HG02763 (cell line): ENCODE results near the gene GYPC.
"Not testable (repeated sequence)": the region's sequence is repeated elsewhere in the genome, so short reads cannot be mapped to it uniquely, and the experiment has no call there.

ENCODE experiments used
- ATAC-seq: cut with Tn5 transposase; IDR thresholded peaks from one replicate; pipeline ENCODE4 v1.9.1; 2021; ENCODE audit warnings: mild to moderate bottlenecking, moderate library complexity; ENCODE audit not compliant: unreplicated experiment

The GYPC gene

DNA sequence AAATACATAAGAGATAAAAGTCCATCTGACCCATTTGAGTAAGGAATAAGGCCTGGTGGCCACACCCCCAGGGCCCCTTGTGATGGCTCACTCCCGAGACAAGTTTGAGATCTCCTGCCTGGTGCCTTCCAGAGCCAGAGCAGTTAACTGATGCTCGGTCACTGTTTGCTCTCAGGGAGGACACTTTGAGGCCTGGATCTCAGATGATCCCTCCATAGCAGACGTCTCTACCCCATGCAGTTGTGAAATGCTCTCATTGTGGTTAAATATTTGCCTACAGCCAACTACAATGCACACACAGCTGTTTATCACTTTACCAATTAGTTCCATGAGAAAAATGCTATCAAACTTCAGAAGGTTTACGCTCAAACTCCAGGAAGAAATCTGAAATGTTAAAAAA is 12.3 kb downstream of the GYPC start:
- no peak for ATAC-seq

DNA sequence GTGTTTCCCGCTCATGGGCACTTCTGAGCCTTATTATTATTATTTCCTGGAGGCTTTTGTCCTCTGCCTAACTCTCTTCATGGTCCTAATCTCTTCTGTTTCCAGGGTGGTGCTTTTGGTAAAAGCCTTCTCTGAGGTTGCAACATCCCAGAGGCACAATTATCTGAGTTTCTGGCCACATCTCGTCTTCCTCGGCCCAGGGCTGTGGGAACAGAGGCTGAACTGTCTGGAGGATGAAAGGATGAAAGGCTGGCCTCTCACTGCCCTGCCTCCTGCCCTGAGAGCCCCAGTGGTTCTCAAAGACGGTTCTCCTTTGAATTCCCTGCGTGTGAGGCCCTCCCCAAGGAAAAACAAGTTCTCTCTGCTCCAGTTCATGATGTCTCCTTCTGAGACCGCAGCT is 13.8 kb downstream of the GYPC start:
- no peak for ATAC-seq

DNA sequence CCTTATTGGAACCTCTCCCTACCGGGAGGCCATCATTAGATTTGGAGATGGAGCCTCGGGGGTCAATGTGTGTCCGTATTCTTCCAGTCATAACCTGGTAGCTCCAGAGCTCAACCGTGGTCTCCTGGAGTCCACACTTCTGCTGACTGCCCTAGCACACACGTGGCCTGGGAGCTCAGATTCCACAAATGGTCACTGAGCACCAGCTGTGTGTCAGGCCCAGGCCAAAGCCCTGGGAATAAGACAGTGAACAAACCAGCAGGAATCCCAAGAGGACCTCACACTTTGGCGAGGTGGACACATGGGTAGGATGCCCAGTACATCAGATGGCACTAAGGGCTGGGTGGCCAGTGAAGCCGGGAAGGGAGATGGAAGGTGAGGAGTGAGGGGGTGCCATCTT is 15.5 kb downstream of the GYPC start:
- no peak for ATAC-seq

DNA sequence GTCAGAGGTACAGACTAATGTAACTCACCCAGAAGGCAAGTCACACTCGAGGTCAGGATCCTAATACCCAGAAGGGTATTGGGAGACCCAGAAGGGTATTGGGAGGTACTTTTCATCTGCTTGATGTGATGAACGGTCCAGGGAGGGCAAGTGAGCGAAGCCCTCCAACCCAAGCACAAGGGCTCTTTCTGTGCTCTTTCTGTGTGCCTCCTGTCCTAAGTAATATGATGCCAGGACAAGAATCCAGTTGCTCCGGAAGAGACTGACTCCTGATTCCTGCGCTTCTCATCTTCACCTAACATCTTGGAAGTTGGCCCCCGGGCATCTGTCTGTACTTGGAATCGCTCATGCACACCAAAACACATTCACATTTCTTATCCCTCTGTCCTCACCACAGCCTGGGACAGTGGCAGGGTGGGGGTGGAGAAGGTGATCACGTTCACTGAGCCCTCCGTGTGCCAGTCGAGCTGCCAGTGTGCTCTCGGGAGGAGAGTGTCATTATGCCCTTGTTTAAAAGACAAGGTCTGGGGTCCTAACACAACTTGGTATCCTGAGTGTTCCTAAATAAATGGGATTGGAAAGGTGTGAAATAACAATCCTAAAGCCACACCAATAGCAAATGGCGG is 17.1 kb downstream of the GYPC start:
- no peak for ATAC-seq

DNA sequence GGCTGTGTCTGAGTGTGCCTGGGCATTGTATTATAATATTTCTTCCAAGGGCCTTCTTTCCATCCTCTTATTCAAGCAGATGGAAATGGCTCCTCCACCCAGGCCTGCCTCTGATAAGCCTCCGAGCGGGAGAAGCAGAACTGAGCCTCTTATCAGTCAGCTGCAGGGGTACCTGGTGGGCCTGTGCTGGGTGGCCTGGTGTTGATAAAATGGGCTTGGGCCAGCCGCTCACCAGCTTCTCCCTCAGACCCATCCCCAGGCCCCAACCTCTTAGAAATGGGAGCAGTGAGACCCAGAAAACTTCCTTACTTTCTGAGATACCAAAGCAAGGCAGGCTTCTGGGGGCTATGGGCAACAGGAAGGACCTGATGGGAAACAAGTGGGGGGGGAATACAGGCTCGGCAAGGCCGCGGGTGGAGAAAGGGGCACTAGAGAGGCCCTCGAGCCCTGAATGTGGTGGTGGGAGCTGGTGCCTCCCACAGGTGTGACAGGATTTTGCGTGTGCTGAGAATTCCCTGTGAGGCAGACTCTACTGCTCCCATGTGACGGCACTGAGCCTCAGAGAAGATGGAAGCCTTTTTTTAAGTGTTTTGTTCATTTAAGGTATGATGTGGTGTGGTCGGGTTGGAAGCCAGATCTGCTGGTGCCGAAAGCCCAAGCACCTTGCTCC is 18.3 kb downstream of the GYPC start:
- no peak for ATAC-seq

DNA sequence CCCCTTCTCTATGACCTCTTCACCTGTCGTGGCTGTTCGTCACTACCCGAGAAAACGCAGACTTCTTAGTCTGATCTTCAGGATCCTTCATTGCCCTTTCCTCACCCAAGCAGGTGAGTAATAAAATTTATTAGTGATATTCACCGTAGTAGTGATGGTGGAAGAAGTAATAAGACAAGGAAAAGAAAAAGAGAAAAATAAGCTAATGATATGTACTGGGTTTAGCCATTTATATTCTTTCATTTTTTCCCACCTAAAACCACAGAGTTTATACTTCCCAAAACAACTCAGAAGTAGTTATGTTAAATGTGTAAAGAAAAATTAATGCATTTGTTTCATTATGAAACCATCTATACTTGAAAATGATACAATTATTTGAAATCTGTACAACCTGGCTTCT is 19.7 kb downstream of the GYPC start:
- no peak for ATAC-seq

DNA sequence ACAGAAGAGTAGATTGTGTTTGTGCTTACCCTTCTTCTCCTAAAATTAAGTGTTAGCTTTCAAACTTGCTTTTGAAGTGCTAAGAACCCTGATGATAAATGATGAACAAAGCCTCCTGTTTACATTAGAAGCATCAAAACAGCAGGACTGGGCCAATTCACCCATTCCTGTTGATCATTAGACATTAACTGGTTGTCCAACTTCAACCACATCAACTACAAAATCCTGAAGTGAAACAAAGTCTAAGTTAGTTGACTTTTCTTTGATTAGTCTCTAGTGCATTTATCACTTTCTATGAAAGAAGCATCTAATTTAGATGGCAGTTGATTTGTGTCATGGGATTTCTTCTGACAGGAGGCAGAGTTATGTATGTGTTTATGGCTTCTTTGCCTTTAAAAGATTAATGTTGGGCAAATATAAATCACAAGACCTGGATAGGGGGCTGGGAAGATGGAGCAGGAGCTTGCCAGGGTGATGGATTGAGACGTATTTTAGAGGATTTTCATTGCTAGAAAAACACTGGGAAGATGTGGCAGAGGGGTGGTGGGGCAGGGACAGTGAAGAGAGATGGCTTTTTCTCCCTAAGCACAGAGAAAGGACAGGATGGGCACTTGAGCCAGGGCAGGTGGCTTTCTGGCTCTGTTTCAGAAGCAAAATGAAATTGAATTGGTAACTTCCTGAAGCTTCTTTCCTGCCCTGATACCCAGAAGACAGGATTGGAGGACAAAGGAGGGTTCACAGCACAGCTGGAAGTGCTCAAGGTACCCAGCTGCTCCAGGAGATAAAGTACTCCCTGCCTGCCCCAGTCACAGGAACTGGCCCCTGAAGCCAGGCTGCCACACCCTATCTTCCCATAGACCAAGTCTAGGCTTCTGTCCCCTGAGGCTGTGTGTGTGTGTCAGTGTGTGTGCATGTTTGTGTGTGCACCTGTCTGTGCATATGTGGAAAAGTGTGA is 20.5 kb downstream of the GYPC start:
- no peak for ATAC-seq

DNA sequence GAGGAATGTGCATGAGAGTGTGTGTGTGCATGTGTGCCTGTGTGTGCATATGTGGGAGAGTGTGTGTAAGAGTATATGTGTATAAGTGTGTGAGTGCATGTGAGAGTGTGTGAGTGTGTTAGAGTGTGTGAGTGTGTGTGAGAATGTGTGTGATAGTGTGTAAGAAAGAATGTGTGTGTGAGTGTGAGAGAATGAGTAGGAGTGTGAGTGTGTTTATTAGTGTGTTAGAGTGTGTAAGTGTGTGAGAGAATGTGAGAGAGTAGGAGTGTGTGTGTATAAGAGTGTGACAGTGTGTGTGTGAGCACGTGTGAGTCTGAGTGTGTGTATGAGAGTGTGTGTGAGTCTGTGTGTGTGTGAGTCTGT is 21.2 kb downstream of the GYPC start:
- no peak for ATAC-seq

DNA sequence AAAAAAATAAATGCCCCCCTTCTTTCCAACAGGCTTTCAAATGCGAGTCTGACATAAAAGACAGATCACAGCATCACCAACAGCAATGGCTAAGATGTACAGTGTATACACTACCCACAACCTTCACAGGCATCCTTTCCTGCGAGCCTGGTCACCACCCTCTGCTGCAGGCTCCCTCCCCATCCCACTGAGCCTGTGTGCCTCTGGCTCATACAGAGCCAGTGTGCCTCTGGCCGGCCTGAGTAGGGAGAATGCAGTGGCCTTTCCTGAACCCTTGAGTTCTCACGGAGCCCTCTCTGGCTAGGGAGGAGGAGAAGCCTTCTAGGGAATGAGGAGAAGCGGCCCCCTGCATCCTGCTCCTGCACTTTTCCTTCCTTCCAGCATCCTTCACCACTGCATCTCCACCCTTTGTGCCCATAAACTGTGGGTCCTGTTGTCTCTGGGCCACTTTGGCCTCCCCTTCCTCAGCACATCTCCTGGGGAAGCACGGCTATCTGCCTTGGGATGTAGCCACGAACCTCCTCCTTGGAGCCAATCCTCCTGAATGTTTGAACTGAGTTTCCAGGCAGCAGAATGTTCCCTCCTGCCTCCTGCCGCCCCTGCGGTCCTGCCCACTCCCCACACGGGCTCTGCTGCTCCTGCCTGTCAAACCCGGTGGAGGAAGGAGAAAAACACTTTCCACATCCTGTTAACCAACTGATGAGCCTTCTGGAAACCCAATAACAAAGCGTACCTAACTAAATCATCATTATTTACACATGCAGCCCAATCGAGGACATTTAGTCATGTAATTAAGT is 22.5 kb downstream of the GYPC start:
- ATAC-seq: no peak

DNA sequence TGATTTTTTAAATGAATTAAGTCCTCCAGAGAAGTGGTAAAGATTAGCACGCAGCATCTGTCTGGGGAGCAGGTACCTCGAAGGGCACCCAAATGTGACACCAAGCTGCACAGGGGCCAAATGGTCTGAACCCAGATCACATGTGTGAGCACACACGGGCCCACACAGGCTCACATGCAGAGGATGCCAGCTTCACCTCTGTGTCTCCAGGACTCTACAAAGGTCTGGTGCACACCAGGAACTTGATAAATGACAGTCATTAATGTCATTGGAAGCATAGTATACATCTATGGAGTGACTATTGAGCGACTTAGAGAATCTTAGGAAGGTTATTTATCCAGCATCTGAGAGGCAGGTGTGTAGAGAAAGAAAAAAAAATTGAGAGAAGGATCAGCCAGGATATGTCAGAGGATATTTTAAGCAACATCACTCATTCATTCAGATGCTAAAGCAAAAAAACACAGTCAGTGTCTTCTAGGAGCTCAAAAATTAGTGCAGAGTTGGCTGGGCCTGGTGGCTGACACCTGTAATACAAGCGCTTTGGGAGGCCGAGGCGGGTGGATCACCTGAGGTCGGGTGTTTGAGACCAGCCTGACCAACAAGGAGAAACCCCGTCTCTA is 23.2 kb downstream of the GYPC start:
- no peak for ATAC-seq

DNA sequence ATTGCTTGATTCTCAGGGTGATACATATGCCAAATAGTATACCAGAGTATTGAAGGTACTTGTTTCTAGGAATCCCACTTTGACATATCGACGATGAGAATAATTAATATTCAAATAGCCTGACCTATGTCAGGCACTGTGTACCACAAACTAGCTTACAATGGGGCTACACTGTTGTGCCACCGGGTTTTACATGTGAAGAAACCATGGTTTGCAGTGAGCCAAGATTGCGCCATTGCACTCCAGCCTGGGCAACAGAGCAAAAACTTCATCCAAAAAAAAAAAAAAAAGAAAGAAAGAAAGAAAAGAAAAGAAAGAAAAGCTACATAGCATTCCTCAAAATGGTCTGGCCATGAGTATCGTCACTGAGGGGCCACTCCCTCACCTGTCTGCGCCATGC is 25.5 kb downstream of the GYPC start:
- no peak for ATAC-seq

DNA sequence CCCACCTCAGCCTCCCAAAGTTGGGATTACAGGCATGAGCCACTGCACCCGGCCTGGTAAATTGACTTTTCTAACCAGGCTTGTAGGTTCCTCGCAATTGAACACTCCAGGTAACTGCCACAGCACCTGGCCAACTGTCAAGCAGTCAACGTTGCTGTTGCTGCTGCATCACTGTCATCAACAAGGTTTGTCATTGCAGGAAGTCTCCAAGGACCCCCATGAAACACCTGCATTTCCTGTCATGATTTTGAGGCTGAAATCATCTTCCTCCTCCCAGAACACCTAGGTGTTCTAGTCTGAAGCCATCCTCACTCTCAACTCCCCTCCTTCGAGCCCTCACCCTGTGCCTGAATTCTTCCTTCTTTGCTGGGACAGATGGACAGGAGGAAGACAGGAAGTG is 29.7 kb downstream of the GYPC start:
- no peak for ATAC-seq

DNA sequence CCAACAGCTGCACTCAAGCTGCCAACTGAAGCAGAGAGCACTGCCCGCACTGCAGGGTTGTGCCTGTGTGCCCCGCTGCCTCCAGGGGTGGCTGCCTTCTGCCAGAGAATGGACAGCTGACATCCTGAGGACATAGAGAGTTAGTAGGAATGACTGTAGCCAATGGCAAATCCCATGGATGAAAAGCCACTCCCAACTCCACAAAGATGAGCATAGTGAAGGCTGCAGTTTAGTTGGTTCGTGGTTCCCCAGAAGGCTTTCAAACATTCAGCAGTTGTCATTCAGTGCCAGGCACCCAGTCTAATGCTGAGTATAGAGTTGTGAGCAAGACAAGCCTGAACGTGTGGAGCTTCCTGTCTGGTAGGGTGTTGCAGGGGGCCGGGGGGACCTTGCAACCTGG is 30.3 kb downstream of the GYPC start:
- no peak for ATAC-seq

DNA sequence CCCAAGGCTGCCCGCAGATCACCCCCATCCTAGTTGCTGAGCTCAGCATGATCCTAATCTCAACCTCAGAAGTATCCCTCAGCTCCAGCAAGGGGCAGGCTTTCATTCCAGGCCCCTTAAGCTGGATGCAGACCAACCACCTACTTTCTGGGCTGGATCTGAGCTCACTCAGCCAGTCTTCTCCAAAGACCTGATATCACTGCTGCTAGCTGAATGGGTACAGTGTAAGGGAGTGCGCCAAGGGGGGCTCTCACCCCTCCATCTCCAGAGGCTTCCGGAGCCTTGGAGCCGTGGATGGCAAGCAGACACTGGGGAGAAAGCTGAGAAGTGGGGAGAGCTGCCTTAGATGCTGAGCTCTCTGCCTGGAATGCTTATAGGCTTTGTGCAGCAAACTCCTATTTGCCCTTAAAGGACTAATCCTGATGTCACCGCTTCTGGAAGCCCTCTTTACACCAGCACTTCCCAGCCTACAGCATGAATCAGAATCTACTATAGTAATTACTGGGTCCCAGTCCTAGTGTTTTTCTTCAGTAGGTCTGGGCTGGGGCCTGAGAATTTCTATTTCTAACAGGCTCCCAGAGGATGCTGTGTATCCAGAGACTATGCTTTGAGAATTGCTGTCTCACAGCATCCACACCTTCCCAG is 31.0 kb downstream of the GYPC start:
- no peak for ATAC-seq

DNA sequence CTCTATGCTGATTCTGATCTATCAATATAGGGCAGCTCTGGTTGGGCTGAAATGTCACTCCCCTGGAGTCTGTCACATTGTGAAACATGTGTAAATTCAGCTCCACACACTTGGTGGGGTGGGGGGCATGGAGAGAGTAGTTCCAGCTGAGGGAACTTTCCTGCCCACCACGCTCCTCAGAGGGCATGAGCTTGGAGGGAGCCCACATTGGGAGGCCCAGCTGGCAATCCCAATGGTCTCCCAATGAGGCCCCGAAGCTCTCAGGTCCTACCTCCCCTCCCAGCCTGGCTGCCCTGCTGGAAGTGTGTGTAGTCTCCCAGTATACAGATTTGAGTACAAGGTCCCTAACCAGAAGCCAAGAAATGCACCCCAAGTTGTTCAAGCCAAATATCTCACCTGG is 31.5 kb downstream of the GYPC start:
- ATAC-seq: no peak

DNA sequence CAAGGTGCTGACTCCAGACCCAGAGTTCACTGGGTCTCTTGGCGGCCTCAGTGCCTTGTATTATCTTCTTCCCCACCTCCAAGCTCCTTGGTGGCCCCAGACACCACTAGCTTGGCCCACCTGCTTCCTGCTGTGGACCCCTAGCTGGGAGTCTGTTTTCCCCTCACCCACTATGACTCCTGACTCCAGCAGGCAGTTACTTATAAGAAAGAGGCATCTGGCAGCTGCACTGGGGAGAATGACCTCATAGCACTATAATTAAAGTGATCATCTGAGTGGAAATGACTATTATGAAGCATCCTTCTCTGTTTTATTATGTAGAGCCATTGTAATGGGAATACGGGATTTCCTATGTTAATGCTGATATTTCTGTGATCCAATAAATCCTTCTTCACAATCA is 32.6 kb downstream of the GYPC start:
- ATAC-seq: not testable (repeated sequence)

DNA sequence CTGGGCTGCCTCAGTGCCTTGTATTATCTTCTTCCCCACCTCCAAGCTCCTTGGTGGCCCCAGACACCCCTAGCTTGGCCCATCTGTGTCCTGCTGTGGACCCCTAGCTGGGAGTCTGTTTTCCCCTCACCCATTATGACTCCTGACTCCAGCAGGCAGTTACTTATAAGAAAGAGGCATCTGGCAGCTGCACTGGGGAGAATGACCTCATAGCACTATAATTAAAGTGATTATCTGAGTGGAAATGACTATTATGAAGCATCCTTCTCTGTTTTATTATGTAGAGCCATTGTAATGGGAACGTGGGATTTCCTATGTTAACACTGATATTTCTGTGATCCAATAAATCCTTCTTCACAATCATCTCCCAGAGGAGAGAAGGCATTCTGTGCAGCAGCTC is 36.3 kb downstream of the GYPC start:
- not testable (repeated sequence) for ATAC-seq

DNA sequence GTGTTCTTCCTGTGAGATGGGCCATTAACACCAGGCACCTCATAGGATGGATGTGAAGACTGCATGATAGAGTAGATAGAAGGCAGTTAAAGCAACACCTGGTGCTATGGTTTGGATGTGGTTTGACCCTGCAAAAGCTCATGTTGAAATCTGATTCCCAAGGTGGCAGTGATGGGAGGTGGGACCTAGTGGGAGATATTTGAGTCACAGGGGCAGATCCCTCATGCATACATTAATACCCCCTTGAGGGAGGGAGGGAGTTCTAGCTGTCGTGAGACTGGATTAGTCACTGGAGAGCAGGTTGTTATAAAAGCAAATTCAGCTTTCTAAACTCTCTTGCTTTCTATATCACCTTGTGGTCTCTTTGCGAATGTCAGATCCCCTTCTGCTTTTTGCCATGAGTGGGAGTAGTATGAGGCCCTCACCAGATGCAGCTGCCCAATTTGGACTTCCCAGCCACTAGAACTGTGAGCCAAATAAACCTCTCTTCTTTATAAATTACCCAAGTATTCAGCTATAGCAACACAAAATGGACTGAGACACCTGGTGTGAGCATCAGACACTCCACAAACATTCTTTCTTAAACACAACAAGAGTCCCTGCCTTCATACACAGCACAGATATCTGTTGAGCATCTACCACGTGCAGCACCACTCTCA is 37.1 kb downstream of the GYPC start:
- not testable (repeated sequence) for ATAC-seq

DNA sequence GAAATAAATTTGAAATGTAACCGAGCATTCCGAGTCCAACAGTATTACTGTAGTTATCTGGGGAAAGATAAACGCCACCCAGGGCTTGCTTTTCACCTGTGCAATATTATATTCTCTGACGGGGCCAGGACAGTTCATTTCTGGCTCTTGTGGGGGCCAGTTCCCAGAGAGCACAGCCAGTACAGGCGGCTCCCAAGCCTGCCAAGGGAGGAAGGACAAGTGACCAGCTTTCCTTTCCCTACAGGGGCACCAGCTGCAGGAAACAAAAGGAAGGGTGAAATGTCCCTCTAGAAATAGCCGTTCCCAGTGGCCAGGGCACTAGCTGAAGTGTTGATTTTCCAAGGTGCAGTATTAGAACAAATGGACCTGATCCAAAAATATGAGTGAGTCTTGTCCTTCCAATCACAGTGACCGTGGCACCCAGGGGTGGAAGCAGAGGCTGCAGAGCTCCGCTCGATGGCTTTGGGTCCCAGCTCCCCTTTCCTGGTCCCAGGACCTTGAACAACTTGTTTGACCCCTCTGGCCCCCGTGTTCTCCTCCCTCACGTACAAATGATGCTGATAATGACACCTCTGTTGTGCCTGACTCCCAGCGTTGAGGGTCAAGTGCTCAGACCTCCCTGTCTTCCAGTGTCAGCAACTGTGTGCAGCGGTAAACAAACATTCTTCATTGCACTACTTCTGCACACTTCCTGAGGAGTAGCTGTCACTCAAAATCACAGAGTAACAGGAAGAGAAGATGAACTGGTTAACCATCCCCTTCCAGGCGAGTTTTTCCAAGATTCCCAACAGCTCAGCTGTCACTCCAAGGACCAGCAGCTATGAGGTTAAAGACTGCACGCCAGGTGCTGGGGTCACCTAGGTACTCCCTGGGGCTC is 40.9 kb downstream of the GYPC start:
- ATAC-seq: no peak
